ENCODE results near the gene CCDC120. TPM values are rescaled to one million over a fixed set of nuclear protein-coding genes. Genes with fewer than 3 reads are reported as not detected.

CCDC120 gene
- total and polyA plus RNA-seq, 8 donors: 4.5 to 10.6 (median 7.1) TPM

- no peaks in the 10 kb centered on the region for H3K4me1 ChIP-seq
- H3K27ac ChIP-seq: no peak overlapping the region
- H3K4me3 ChIP-seq: no peak overlapping the region
- H3K36me3 ChIP-seq: no peaks in the 10 kb centered on the region
- no peak for ATAC-seq
- DNase-seq: no peak
- FAIRE-seq: no peak
- 68 to 96% methylated on average over 2 of the region's 2 CpGs for WGBS, 2 donors
- H3K9me3 ChIP-seq: no peaks in the 10 kb centered on the region
- intact Hi-C loops (cut with DNase I): no loop called here
- H3K27me3 ChIP-seq: no peaks in the 10 kb centered on the region
- TF ChIP-seq CTCF (IDR thresholded peaks at IDR 0.05): no peak
Measured at GRCh38 chrX:49066278-49066677, 7.5 kb downstream of the CCDC120 start.

GRCh38 chrX:49066690-49067089 is 7.9 kb downstream of the CCDC120 start:
- FAIRE-seq (no peak), DNase-seq (no peak), ATAC-seq (no peak)
- Histone ChIP-seq H3K4me1 (no peaks in the 10 kb centered on the region), H3K4me3 (no peak overlapping the region), H3K27ac (no peak overlapping the region), H3K27me3 (no peaks in the 10 kb centered on the region), H3K9me3 (no peaks in the 10 kb centered on the region), H3K36me3 (no peaks in the 10 kb centered on the region)
- intact Hi-C loops (cut with DNase I): no loop called here
- no peak for TF ChIP-seq CTCF (IDR thresholded peaks at IDR 0.05)
- 72 to 84% methylated on average over 9 of the region's 9 CpGs for WGBS, 2 donors

GRCh38 chrX:49067285-49068120 is 8.7 kb downstream of the CCDC120 start:
- DNase-seq (no peak), FAIRE-seq (no peak), ATAC-seq (no peak)
- no peaks in the 10 kb centered on the region for H3K9me3 ChIP-seq
- H3K4me3 ChIP-seq: no peak overlapping the region
- H3K27ac ChIP-seq: no peak overlapping the region
- no peak for TF ChIP-seq CTCF (IDR thresholded peaks at IDR 0.05)
- intact Hi-C loops (cut with DNase I): no loop called here
- H3K4me1 ChIP-seq: no peaks in the 10 kb centered on the region
- 83 to 94% methylated on average over 36 to 38 of the region's 41 CpGs for WGBS, 2 donors
- no peaks in the 10 kb centered on the region for H3K36me3 ChIP-seq
- H3K27me3 ChIP-seq: no peaks in the 10 kb centered on the region

GRCh38 chrX:49069038-49069437 is 10.2 kb downstream of the CCDC120 start:
- WGBS, 2 donors: 90% methylated on average over 11 of the region's 11 CpGs
- ATAC-seq (no peak), DNase-seq (no peak), FAIRE-seq (no peak)
- intact Hi-C loops (cut with DNase I): no loop called here
- TF ChIP-seq CTCF (IDR thresholded peaks at IDR 0.05): no peak
- H3K27ac ChIP-seq: no peak overlapping the region
- no peak overlapping the region for H3K4me3 ChIP-seq
- H3K9me3 ChIP-seq: no peaks in the 10 kb centered on the region
- no peaks in the 10 kb centered on the region for H3K36me3 ChIP-seq
- H3K4me1 ChIP-seq: no peaks in the 10 kb centered on the region
- no peaks in the 10 kb centered on the region for H3K27me3 ChIP-seq

GRCh38 chrX:49070988-49071387 is 12.2 kb downstream of the CCDC120 start:
- Histone ChIP-seq H3K9me3 (no peaks in the 10 kb centered on the region), H3K4me3 (no peak overlapping the region), H3K27me3 (no peaks in the 10 kb centered on the region), H3K36me3 (no peaks in the 10 kb centered on the region), H3K27ac (no peak overlapping the region), H3K4me1 (no peaks in the 10 kb centered on the region)
- WGBS, 2 donors: 75 to 86% methylated on average over 4 of the region's 4 CpGs
- intact Hi-C loops (cut with DNase I): no loop called here
- no peak for TF ChIP-seq CTCF (IDR thresholded peaks at IDR 0.05)
- DNase-seq (no peak), ATAC-seq (no peak), FAIRE-seq (no peak)
